Naive thymus-derived CD4-positive, alpha-beta T cell (primary cell): ENCODE results near the gene SUFU. TPM values are rescaled to one million over a fixed set of nuclear protein-coding genes. Genes with fewer than 3 reads are reported as not detected.

Source experiments
- ATAC-seq: fragments of 150-1000 bp; cut with Tn5 transposase; 2 replicates; pipeline ENCODE4 v1.10.0; 2021; ENCODE audit warnings: mild to moderate bottlenecking, moderate library complexity
- CTCF ChIA-PET: fragments of 350-600 bp; sonication (Branson Sonifier 250); formaldehyde crosslinking; loops from one replicate; lab custom pipeline; 2021; ENCODE audit warnings: antibody characterized with exemption; lab: Charles Lee
- POLR2A ChIA-PET: fragments of 350-600 bp; sonication (Branson Sonifier 250); formaldehyde crosslinking; loops from one replicate; lab custom pipeline; 2021; ENCODE audit warnings: antibody characterized with exemption, inconsistent platforms; lab: Charles Lee
- DNase-seq, 9 donors: peaks; one replicate each; pipeline versions ENCODE4 v3.0.0 to v3.0.0-alpha.2; 2020 to 2022; ENCODE audit warnings: mixed read lengths in 1 of 9
- H3K27ac ChIP-seq: one replicate; pipeline ENCODE4 v1.7.0; 2013; ENCODE audit warnings: mild to moderate bottlenecking, low read depth, low read length, moderate library complexity
- H3K27me3 ChIP-seq, 2 donors: one replicate each; pipeline ENCODE4 v1.7.0; 2013; ENCODE audit warnings: low read length in 2 of 2, mild to moderate bottlenecking in 2 of 2, moderate library complexity in 2 of 2; ENCODE audit not compliant: control insufficient read depth in 2 of 2, insufficient read depth in 2 of 2
- H3K36me3 ChIP-seq, 3 experiments: 1 replicate in 2 of 3; 2 replicates in 1 of 3; pipeline ENCODE4 v1.7.0; 2013; ENCODE audit warnings: low read length in 3 of 3, mild to moderate bottlenecking in 3 of 3, moderate library complexity in 1 of 3; ENCODE audit not compliant: insufficient read depth in 3 of 3, control insufficient read depth in 2 of 3
- H3K4me1 ChIP-seq, 2 donors: one replicate each; pipeline ENCODE4 v1.7.0; 2013; ENCODE audit warnings: low read length in 2 of 2, mild to moderate bottlenecking in 2 of 2, moderate library complexity in 1 of 2; ENCODE audit not compliant: control insufficient read depth in 2 of 2, insufficient read depth in 2 of 2
- H3K4me3 ChIP-seq: 2 replicates; pipeline ENCODE4 v1.7.0; 2013; ENCODE audit warnings: mild to moderate bottlenecking, low read length
- H3K9me3 ChIP-seq, 3 experiments: 1 replicate in 2 of 3; 2 replicates in 1 of 3; pipeline ENCODE4 v1.7.0; 2013; ENCODE audit warnings: low read length in 3 of 3; ENCODE audit not compliant: control insufficient read depth in 2 of 3
- H3K27ac Mint-ChIP-seq, 9 donors: one replicate each; pipeline ENCODE4 v1.8.0; 2020 to 2022; ENCODE audit warnings: mixed read lengths in 9 of 9, mild to moderate bottlenecking in 8 of 9, moderate library complexity in 5 of 9, inconsistent platforms in 2 of 9
- H3K27me3 Mint-ChIP-seq, 5 donors: one replicate each; pipeline ENCODE4 v1.8.0; 2021 to 2022; ENCODE audit warnings: mixed read lengths in 5 of 5, mild to moderate bottlenecking in 1 of 5
- H3K36me3 Mint-ChIP-seq, 5 donors: one replicate each; pipeline ENCODE4 v1.8.0; 2020 to 2022; ENCODE audit warnings: mixed read lengths in 5 of 5, mild to moderate bottlenecking in 3 of 5, inconsistent platforms in 1 of 5
- H3K4me1 Mint-ChIP-seq, 7 donors: one replicate each; pipeline ENCODE4 v1.8.0; 2020 to 2022; ENCODE audit warnings: mixed read lengths in 7 of 7, mild to moderate bottlenecking in 3 of 7, inconsistent platforms in 1 of 7
- H3K4me3 Mint-ChIP-seq, 10 donors: one replicate each; pipeline ENCODE4 v1.8.0; 2020 to 2022; ENCODE audit warnings: mild to moderate bottlenecking in 10 of 10, mixed read lengths in 10 of 10, moderate library complexity in 6 of 10, inconsistent platforms in 2 of 10
- H3K9me3 Mint-ChIP-seq, 11 donors: one replicate each; pipeline ENCODE4 v1.8.0; 2020 to 2022; ENCODE audit warnings: mixed read lengths in 11 of 11, mild to moderate bottlenecking in 4 of 11, inconsistent platforms in 1 of 11, moderate library complexity in 1 of 11
- intact Hi-C, 2 donors: fragments of 100-400 bp; cut with micrococcal nuclease; formaldehyde crosslinking; loops; one replicate each; pipeline ENCODE4 v1.15.1; 2023
- polyA plus RNA-seq, 2 donors: library from polyadenylated mRNA; unstranded; fragments of 300-500 nt; fragmentation: Illumina TruSeq; gene quantifications; one replicate each; pipeline ENCODE4 v1.2.3, GENCODE V29; 2021
- total RNA-seq, 6 experiments: library from RNA in 5 of 6; stranded (reverse) in 5 of 6; gene quantifications; 1 replicate in 5 of 6; 2 replicates in 1 of 6; pipeline ENCODE4 v1.2.3 and lab custom pipeline; 2021 to 2026

SUFU gene
- total and polyA plus RNA-seq, 7 experiments from 2014 or later, result 2.9 to 17.5 (median 14.4) TPM

DNA sequence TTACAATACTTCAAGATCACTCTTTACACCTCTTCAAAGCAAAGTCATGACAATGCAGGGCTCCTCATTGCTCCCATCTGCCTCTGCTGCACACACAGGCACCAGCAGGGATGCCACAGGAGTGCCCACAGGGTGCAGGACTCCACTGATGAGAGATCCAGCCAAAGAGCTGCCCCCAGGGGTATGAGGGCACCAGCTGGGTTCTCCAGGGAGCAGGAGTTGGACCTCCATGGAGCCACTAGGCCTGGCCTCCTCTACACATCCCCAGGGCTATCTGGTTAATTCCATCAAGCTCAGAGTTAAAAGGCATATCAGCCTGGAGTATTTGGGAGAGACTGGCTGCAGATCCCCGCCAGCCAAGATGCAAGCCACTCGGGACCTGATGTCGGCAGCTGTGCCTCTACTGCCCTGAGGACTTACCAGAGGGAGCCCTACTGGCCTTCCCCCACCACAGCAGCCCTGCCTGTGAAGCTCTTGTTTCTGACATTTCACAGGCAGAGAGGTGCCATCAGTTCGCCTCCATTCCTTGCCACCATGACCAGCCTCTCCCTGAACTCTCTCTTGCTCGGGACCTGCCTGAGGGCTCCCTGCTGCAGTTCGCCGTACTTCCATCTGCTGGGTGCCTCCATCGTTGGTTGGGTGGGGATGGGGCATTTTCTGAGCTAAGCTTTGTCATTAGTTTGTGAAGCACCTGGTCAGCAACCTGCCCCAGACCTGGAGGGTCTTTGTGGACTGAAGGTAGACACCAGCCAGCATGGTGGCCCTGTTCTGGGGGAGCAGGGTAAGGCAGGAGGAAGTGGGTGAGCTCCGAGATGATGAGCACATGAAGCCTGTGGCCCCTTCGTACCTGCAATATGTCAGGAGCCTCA is 128.0 kb downstream of the SUFU start:
- intact Hi-C loops, result no loop called here
- H3K36me3 ChIP-seq, result peaks cover 0 to 27% (median 0%) of the 10 kb centered on the region in 3 experiments
- CTCF ChIA-PET, result interaction anchor here (0.6 kb wide), 1 partner anchor 559 kb away, joined by 4 read pairs; no protein-coding TSS in a partner anchor
- no peak for ATAC-seq
- DNase-seq, result no peak
- H3K27me3 Mint-ChIP-seq, result no peaks in the 10 kb centered on the region
- POLR2A ChIA-PET, result interaction anchor here (0.9 to 2.1 kb wide), 4 partner anchors 10 to 18 kb away, joined by 3 to 8 read pairs (median 5); partner anchors contain the start of gene TRIM8
- no peak overlapping the region for H3K4me3 ChIP-seq
- H3K27ac Mint-ChIP-seq, result peak overlapping the region in 8 of 9 donors; percentile 23 to 93 (median 74)
- H3K4me1 Mint-ChIP-seq, result peaks cover 35 to 46% (median 40%) of the 10 kb centered on the region in 7 donors
- peaks cover 0 to 8% (median 0%) of the 10 kb centered on the region in 5 donors for H3K36me3 Mint-ChIP-seq
- H3K9me3 Mint-ChIP-seq, result no peaks in the 10 kb centered on the region
- H3K4me3 Mint-ChIP-seq, result no peak overlapping the region
- H3K27ac ChIP-seq, result peak overlapping the region; percentile 46
- no peaks in the 10 kb centered on the region for H3K9me3 ChIP-seq
- H3K4me1 ChIP-seq, result peaks cover 15 to 37% of the 10 kb centered on the region in 2 donors
- no peaks in the 10 kb centered on the region for H3K27me3 ChIP-seq

DNA sequence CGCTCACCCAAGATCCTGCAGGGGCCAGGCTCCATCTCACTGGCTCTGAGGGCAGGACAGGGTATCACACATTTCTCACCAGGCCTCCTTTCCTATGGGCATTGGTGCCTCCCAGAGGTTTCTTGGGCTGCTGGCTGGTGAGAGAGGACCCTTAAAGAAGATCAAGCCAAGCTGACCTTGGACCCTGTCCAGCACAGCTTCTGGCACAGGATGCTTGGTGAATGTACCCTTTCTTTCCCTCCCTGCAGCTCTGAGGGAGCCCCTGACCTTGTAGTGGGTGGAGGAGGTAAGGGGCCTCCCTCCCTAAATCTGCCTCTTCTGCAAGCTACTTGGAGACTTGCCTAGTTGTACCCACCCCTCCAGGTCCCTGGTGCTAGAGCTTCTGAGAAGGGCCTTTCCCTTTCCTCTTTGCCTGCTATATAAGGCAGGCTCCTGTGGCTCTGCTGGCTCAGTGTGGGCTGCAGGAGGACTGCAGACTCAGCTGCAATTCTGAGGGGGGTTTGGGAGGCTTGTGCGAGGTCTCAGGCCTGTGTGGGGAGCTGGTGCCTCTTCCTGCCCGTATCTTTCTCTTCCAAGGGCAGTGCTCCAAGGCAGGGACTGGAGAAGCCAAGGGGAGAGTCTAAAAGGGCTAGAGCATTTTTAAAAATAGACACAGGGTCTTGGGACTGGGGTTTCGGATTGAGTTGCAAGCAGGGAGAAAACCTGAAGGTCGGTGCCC is 128.8 kb downstream of the SUFU start:
- peaks cover 0 to 27% (median 0%) of the 10 kb centered on the region in 3 experiments for H3K36me3 ChIP-seq
- H3K27ac ChIP-seq, result peak overlapping the region; percentile 46
- peak overlapping the region in 5 of 10 donors; percentile 9 to 69 (median 27) for H3K4me3 Mint-ChIP-seq
- peaks cover 15 to 37% of the 10 kb centered on the region in 2 donors for H3K4me1 ChIP-seq
- ChIA-PET CTCF (no interaction called here), POLR2A (interaction anchor here (0.9 to 2.1 kb wide), 3 partner anchors 10 to 19 kb away, joined by 5 to 8 read pairs (median 5); partner anchors contain the start of gene TRIM8)
- ATAC-seq, result no peak
- no peaks in the 10 kb centered on the region for H3K9me3 ChIP-seq
- peak overlapping the region; percentile 23 to 88 (median 78) for H3K27ac Mint-ChIP-seq
- no peaks in the 10 kb centered on the region for H3K9me3 Mint-ChIP-seq
- H3K36me3 Mint-ChIP-seq, result peaks cover 0 to 8% (median 0%) of the 10 kb centered on the region in 5 donors
- H3K4me1 Mint-ChIP-seq, result peaks cover 35 to 49% (median 43%) of the 10 kb centered on the region in 7 donors
- intact Hi-C loops, result no loop called here
- no peak overlapping the region for H3K4me3 ChIP-seq
- no peaks in the 10 kb centered on the region for H3K27me3 Mint-ChIP-seq
- no peaks in the 10 kb centered on the region for H3K27me3 ChIP-seq
- no peak for DNase-seq

DNA sequence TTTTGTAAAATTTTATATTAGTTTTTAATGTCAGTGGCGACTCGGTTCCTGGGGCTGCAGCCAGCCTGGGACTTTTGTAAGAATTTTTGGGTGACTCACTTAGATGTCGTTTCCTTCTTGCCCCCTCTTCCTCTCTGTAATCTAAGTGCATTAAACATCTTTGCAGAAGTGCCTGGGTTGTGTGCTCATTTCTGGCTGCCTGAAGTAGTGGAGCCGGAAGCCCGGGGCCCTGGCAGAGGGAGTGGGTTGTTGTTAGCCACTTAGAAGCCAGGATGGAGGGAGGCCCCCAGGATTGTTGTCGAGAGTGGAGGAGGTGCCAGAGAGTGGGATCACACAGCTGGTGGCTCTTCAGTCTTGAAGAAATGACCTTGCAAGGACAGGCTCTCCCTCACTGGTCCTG is 129.5 kb downstream of the SUFU start:
- H3K27me3 ChIP-seq, result no peaks in the 10 kb centered on the region
- ATAC-seq (peak; percentile 77), DNase-seq (peak in 1 of 9 donors; percentile 43)
- peak overlapping the region; percentile 46 for H3K27ac ChIP-seq
- Mint-ChIP-seq H3K36me3 (peaks cover 0 to 8% (median 0%) of the 10 kb centered on the region in 5 donors), H3K9me3 (no peaks in the 10 kb centered on the region), H3K4me3 (peak overlapping the region in 6 of 10 donors; percentile 4 to 69 (median 36)), H3K27me3 (peaks cover 0 to 2% (median 0%) of the 10 kb centered on the region in 5 donors), H3K4me1 (peaks cover 35 to 49% (median 43%) of the 10 kb centered on the region in 7 donors), H3K27ac (peak overlapping the region; percentile 66 to 88 (median 79))
- H3K4me1 ChIP-seq, result peaks cover 15 to 37% of the 10 kb centered on the region in 2 donors
- ChIA-PET CTCF (no interaction called here), POLR2A (interaction anchor here (1.3 to 1.4 kb wide), 2 partner anchors 11 to 20 kb away, joined by 5 read pairs; partner anchors contain the start of gene TRIM8)
- H3K36me3 ChIP-seq, result peaks cover 0 to 23% (median 0%) of the 10 kb centered on the region in 3 experiments
- no peak overlapping the region for H3K4me3 ChIP-seq
- no peaks in the 10 kb centered on the region for H3K9me3 ChIP-seq
- intact Hi-C loops, result no loop called here

GRCh38 chr10:102633848-102634247 is 130.1 kb downstream of the SUFU start:
- CTCF ChIA-PET, result no interaction called here
- peak overlapping the region; percentile 46 for H3K27ac ChIP-seq
- Mint-ChIP-seq H3K27ac (peak overlapping the region; percentile 66 to 88 (median 79)), H3K36me3 (peaks cover 0 to 8% (median 0%) of the 10 kb centered on the region in 5 donors), H3K4me1 (peaks cover 38 to 52% (median 43%) of the 10 kb centered on the region in 7 donors), H3K27me3 (peaks cover 0 to 5% (median 0%) of the 10 kb centered on the region in 5 donors), H3K9me3 (no peaks in the 10 kb centered on the region), H3K4me3 (peak overlapping the region in 3 of 10 donors; percentile 15 to 69 (median 48))
- peaks cover 0 to 19% (median 0%) of the 10 kb centered on the region in 3 experiments for H3K36me3 ChIP-seq
- intact Hi-C loops, result no loop called here
- H3K4me3 ChIP-seq, result no peak overlapping the region
- DNase-seq (no peak), ATAC-seq (no peak)
- H3K9me3 ChIP-seq, result no peaks in the 10 kb centered on the region
- POLR2A ChIA-PET, result interaction anchor here (1.4 kb wide), 1 partner anchor 11 kb away, joined by 5 read pairs; the partner anchor contains the start of gene TRIM8
- peaks cover 15 to 37% of the 10 kb centered on the region in 2 donors for H3K4me1 ChIP-seq
- H3K27me3 ChIP-seq, result no peaks in the 10 kb centered on the region

DNA sequence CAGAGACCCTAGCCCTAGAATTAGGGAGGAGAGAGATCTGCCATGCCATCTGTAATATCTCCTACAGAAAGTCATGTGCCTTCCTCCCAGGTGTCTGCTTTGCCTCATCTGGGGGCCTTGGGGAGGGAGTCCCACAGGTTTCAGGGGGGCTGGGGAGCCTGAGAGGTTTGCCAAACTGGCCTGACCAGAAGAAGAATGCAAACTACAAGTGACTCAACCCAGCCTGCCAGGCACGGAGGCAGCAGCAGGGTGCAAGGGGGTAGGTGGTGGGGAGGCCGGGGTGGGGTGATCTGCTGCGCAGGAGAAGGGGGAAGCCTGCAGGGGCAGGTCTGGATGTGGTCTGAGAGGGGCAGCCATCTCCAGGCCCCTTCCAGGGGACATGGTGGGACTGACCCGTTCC is 130.9 kb downstream of the SUFU start:
- peaks cover 41 to 54% (median 44%) of the 10 kb centered on the region in 7 donors for H3K4me1 Mint-ChIP-seq
- CTCF ChIA-PET, result interaction anchor here (1.3 kb wide), 1 partner anchor 23 kb away, joined by 4 read pairs; no protein-coding TSS in a partner anchor
- no peak for ATAC-seq
- H3K27me3 ChIP-seq, result no peaks in the 10 kb centered on the region
- peaks cover 0 to 13% (median 0%) of the 10 kb centered on the region in 3 experiments for H3K36me3 ChIP-seq
- peaks cover 0 to 6% (median 0%) of the 10 kb centered on the region in 5 donors for H3K27me3 Mint-ChIP-seq
- POLR2A ChIA-PET, result interaction anchor here (1.2 to 1.4 kb wide), 2 partner anchors 10 kb away, joined by 5 to 10 read pairs; partner anchors contain the start of gene TRIM8
- H3K4me3 ChIP-seq, result no peak overlapping the region
- H3K27ac Mint-ChIP-seq, result peak overlapping the region in 7 of 9 donors; percentile 21 to 88 (median 81)
- H3K4me1 ChIP-seq, result peaks cover 15 to 37% of the 10 kb centered on the region in 2 donors
- no peaks in the 10 kb centered on the region for H3K9me3 ChIP-seq
- H3K4me3 Mint-ChIP-seq, result peak overlapping the region in 4 of 10 donors; percentile 32 to 71 (median 59)
- no peaks in the 10 kb centered on the region for H3K9me3 Mint-ChIP-seq
- intact Hi-C loops, result loop anchor here in 1 of 2 donors (1.0 kb wide), 1 partner anchor 10 kb away; the partner anchor contains the start of gene TRIM8
- peaks cover 0 to 8% (median 0%) of the 10 kb centered on the region in 5 donors for H3K36me3 Mint-ChIP-seq
- no peak overlapping the region for H3K27ac ChIP-seq
- no peak for DNase-seq
